ENCODE results near the gene HSPA5.
"Not testable (repeated sequence)": the region's sequence is repeated elsewhere in the genome, so short reads cannot be mapped to it uniquely, and the experiment has no call there.

The HSPA5 gene

DNA sequence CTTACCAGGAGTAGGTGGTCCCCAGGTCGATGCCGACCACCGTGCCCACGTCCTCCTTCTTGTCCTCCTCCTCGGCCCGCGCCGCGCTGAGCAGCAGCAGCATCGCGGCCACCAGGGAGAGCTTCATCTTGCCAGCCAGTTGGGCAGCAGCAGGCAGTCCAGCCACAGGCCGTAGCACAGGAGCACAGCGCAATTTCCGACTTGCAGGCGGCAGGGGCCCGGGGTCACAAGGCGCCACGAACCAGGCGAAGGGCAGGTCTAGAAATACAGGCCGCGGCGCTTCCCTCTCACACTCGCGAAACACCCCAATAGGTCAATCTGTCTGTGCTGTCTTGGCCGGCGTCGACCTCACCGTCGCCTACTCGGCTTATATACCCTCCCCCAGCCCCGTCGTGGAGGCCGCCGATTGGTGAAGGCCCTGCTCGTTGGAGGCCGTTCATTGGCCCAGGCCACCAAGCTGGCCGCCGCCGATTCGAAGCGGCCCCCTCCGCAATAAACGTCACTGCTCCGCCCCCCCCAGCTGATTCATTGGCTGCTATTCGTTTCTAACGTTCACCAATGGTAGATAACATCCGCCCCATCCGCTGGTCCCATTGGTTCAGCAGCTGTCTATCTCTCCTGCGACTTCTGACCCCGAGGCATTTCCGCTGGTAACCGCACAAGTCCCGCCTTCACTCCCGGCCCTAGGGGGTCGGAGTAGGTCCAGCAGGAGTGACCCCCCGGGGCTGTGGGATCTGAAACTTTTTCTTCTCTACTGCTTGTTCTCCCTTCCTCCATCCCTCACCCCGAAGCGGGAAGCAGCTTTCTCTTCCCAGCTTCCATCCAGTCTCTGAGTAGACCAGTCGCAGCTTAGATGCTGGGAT is at the start of gene HSPA5:
HSPA5 (minus strand) TSS at position 344 of the 863 bp plus-strand sequence; CDS start at position 127, 217 bp downstream.
- DNase-seq (ENCODE audit: low read depth in 2 of 2, low spot score in 1 of 2): peak; percentile 100

DNA sequence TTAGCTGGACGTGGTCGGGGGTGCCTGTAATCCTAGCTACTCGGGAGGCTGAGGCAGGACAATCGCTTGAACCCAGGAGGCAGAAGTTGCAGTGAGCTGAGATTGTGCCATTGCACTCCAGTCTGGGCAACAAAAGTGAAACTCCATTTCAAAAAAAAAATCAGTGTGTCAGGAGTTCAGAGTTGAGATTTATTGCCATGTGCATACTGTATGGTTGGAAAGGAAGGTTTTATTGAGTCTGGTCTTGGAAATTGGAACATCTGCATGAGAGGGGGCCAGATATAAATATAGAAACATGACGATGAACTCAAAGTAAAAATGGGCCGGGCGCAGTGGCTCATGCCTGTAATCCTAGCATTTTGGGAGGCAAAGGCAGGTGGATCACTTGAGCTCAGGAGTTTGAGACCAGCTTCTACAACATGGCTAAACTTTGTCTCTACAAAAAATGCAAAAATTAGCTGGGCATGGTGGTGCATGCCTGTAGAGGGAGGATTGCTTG is 45.8 kb upstream of the HSPA5 start:
- not testable (repeated sequence) for DNase-seq (ENCODE audit: low read depth in 2 of 2, low spot score in 1 of 2)

DNA sequence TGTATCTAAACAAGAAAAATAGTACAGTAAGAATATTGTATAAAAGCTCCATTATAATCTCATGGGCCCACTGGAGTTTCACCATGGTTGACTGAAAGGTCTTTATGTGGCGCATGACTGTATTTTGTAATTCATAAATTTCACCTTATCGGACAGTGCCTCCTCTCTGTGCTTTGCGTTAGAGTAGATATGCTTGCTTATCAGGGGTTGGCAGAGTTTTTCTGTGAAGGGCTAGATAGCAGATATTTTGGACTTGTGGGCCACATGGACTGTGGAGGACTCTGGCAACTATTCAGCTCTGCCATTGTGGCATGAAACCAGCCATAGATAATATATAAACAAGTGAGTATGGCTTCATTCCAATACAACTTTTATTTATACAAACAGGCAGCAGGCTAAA is 43.7 kb upstream of the HSPA5 start:
- no peak for DNase-seq (ENCODE audit: low read depth in 2 of 2, low spot score in 1 of 2)

DNA sequence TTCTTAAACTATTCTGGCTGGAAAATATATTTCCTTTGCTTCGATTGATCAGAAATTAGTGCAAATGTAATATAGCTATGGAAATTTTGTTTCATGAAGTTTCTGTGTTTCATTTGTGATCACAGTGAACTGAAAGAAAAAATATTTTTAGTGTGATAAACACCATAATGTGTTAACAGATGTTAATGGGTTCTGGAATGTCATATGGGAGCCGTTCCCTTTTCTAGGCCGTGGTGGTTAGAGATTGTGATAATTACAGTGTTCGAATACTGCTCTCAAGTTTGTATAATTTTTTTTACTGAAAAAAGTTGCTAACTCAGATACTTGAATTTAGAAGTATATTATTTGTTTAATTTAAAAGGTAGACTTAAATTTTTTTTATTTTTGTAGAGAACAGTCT is 39.8 kb upstream of the HSPA5 start:
- no peak for DNase-seq (ENCODE audit: low read depth in 2 of 2, low spot score in 1 of 2)

DNA sequence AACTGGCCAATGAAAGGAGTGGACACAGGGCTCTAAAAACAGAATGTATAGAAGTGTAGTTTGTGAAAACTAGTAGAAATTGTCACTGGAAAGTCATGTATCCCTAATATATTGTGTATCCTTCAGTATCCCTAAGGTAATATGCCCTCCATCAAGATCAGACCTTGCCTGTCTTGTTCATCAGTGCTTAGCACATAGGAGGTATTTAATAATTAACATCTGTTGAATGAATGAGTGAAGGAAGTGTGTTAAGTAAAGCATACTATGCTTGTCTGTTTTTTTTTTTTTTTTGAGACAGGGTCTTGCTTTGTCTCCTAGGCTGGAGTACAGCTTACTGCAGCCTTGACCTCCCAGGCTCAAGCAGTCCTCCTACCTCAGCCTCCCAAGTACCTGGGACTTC is 36.3 kb upstream of the HSPA5 start:
- DNase-seq (ENCODE audit: low read depth in 2 of 2, low spot score in 1 of 2): no peak

DNA sequence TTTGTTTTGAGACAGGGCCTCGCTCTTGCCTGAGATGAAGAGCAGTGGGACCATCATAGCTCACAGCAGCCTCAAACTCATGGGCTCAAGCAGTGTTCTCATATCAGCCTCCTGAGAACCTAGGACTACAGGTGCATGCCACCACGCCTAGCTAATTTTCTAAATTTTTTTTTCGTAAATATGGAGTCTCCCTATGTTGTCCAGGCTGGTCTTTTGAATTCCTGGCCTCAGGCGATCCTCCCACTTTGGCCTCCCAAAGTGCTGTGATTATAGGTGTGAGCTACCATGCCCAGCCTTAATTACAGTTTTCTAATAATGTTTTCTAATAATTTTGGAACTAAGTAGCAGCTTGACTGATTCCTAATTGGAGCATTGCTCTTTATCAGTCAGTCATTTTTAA is 35.6 kb upstream of the HSPA5 start:
- DNase-seq (ENCODE audit: low read depth in 2 of 2, low spot score in 1 of 2): no peak

DNA sequence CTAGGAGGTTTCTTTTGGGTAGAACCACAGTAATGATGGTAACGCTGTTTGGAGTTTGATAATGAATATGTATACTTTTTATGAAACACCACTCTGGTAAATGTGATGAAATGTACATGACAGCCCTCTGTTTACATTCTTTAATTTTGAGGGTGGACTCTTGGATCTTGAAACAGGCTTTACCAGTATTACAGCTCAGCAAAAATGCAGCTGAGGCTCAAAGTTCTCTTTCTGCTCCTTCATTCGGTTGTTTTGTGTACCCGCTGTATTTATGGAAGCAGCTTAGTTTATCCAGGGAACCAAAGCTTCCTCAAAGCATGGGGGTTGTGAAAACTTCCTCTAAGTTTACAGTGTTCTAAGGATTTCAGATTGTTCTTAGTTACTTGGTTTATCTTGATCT is 31.6 kb upstream of the HSPA5 start:
- DNase-seq (ENCODE audit: low read depth in 2 of 2, low spot score in 1 of 2): no peak

DNA sequence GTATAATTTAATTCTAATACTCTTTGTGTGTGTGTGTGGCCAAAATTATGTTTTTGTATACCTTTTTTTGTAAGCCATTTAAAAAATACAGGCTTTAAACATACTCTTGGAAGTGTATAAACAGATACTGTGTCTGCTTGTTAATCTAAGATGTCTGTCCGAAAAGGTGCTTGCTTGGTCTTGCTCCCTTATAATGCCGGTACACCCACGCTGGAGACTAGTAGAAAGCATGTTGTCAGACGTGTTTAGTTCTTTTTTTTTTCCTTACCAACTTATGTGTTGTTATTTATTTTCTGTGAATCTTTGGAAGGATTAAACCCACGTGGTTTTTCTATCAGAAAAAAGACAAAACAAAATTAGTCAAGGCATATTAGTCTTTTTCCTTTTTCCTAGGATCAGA is 29.9 kb upstream of the HSPA5 start:
- no peak for DNase-seq (ENCODE audit: low read depth in 2 of 2, low spot score in 1 of 2)

DNA sequence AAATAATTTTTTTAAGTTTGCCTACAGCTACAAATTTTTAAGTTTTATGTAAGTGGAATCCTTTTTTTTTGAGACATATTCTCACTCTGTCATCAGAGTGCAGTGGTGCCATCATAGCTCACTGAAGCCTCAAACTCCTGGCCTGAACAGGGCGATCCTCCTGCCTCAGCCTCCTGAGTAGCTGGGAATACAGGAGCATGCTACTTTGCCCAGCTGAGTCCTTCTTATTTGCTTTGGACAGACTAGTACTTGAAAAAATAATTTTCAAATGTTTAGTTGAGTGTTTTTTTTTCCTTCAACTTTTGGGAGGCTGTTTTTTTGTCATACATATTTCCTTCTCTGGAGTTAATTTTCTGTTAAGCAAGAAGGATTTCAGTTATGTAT is 27.9 kb upstream of the HSPA5 start:
- DNase-seq (ENCODE audit: low read depth in 2 of 2, low spot score in 1 of 2): no peak

DNA sequence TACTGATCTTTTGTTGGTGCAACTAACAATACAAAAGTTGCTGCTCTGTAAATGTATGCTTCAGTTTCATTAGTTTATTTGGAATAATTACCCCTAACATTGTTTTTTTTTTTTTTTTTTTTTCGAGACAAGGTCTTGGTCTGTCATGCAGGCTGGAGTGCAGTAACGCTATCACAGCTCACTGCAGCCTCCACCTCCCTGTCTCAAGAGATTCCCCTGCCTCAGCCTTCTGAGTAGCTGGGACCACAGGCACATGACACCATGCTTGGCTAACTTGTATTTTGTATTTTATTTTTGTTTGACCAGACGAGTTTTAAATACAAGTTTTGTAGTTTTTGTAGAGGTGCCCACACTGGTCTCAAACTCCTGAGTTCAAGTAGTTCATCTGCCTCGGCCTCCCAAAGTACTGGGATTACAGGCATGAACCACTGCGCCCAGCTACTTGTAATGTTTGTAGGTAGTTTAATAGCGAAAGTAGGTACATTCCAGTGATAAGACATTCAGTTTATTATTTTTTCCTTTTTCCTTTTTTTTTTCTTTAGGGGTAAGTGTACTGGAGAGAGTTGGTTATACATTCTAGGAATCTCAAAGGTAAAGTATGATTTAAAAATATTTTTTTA is 27.4 kb upstream of the HSPA5 start:
- no peak for DNase-seq (ENCODE audit: low read depth in 2 of 2, low spot score in 1 of 2)

DNA sequence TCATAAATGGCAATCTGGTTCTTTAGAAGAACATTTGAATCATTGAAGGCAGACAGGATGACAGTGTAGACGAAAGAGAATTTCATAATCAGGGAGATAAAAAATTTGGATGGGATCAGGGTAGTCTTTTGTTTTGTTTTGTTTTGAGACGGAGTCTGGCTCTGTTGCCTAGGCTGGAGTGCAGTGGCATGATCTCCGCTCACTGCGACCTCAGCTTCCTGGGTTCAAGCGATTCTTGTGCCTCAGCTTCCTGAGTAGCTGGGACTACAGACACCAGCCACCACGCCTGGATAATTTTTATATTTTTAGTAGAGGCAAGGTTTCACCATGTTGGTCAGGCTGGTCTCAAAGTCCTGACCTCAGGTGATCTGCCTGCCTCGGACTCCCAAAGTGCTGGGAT is 22.9 kb upstream of the HSPA5 start:
- DNase-seq (ENCODE audit: low read depth in 2 of 2, low spot score in 1 of 2): not testable (repeated sequence)

DNA sequence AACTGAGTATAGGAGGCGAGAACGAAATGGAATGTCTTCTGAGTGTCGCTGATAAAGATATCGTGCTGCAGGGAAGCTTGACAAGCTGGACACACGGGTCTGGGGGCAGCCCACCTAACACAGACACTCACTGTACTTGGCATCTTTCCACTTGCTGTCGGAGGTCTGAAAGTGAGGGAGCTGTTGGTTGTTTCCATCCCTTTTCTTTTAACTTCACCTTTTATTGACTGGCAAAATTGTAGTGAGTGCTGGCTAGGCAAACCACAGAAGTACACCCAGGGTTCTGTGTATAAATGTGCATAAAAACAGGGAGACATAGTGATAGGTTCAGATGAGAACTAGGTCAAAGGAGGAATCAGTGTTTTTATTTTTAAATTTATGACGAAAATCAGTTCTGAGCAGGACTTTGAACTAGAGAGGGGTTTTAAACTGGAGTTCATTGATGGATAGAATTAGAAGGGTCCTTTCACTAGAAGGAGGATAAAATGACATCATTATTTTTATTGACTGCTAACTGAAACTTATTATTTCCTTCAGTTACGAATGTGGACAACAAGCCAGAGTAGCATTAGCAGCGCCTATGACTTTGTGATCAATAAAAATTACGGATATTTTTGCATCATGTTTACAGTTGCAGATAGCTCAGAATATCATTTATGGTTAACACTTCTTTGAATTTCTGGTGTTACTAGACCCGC is 21.3 kb upstream of the HSPA5 start:
- DNase-seq (ENCODE audit: low read depth in 2 of 2, low spot score in 1 of 2): no peak

DNA sequence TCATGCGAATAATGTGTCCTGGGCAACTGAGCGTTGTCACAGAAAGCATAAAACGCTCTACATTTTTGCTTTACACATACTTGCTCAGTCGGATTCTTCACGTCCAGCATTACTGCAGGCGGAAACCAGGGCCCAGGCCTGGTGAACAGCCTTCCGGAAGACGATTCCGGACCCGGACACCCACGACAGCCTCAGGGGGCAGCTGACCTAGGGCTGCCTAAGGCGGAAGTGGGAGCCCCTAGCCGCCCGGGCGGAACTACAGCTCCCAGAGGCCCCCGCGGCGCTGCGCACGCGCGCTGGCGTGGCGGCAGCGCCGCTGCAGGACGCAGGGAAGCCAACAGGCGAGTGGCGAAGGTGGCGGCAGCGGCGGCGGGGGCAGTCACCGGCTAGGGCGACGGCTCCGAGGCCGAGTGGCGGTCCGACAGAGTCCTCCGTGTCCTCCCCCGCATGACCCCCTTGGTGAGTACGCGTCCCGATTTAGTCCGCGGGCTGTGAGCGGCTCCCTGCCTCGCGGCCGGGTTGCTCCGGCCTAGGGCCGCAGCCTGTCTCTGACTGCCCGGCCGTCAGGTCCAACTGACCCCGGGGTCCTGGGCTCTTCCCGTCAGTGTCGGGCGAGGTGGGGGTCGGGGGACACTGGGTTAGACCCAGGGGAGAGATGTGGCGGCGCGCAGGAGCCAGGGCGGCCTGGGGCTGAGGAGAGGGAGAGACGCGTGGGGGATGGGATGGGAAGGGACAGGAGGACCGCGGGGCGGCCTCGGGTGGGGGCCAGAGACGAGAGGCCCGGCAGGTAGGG is 20.6 kb upstream of the HSPA5 start, which contains the start of gene GAPVD1:
GAPVD1 (plus strand) TSS at position 326 of the 793 bp plus-strand sequence. CDS start 37,096 bp downstream, outside the sequence.
- DNase-seq (ENCODE audit: low read depth in 2 of 2, low spot score in 1 of 2): peak; percentile 61 to 75

DNA sequence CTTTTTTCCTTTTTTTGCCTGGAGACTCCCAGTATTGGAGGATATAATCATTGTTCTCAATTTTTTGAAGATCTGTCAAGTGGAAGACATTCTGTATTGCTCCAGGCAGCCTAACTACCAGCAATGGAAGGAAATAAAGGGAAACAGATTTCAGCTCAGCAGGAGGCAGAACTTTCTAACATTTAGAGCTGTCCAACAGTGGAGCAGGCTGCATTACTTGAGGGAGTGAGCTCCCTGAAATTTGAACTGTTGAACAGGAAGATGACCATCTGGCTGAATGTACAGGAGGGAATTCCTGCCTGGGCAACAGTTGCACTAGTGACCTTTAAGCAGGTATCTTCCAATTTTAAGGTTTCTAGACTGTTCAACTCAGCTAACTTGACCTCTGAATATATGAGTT is 19.4 kb upstream of the HSPA5 start:
- no peak for DNase-seq (ENCODE audit: low read depth in 2 of 2, low spot score in 1 of 2)

DNA sequence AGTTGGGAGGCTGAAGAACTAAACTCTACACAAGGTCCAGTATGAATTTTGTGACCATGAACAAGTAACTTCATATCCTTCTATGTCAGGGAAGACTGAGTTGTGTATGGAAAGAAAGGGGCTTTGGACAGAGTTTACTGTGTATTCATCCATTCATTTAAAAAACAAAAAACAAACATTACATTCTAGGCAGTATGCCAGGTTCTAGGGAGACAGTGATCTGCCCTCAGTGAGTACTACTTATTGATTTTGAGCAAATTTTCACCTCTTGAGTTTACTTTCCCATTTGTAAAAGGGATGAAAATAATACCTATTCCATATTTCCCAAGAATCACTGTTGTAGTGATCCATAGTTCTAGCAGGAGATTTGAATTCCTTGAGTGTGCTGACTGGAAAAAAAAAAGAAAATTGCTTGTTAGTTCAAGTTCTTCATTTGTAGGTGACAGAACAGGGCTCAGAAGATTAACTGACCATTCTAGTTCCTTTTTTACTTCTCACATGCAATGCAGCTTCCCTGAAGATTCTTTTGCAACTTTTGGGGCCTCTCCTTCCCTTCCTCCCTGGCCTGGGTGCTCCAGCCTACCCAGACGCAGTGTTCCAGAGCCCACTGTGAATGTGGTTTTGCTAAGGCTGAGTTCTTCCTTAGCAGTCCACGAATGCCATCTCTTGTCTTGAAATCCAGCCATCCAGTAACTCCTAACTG is 17.8 kb upstream of the HSPA5 start:
- no peak for DNase-seq (ENCODE audit: low read depth in 2 of 2, low spot score in 1 of 2)

DNA sequence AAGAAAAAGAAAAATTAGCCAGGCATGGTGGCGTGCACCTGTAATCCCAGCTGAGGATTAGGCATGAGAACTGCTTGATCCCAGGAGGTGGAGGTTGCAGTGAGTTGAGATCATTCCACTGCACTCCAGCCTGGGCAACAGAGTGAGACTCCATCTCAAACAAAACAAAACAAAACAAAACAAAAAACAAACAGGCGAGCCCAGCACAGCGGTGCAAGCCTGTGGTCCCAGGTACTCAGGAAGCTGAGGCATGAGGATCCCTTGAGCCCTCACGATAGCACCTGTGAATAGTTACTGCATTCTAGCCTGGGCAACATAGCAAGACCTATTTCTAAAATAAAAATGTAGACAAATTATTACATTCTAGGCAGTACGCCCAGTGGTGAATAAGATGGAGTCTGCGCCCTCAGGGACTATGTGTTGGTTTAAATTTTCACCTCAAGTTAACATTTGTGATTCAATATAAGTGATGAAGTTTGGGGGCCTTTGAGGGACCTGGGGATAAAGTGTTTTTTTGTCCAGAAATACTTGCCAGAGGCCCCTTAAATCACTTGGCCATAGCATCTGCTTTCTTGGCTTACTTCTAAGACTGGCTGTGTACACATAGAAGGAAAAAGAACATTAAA is 17.1 kb upstream of the HSPA5 start:
- DNase-seq (ENCODE audit: low read depth in 2 of 2, low spot score in 1 of 2): no peak

DNA sequence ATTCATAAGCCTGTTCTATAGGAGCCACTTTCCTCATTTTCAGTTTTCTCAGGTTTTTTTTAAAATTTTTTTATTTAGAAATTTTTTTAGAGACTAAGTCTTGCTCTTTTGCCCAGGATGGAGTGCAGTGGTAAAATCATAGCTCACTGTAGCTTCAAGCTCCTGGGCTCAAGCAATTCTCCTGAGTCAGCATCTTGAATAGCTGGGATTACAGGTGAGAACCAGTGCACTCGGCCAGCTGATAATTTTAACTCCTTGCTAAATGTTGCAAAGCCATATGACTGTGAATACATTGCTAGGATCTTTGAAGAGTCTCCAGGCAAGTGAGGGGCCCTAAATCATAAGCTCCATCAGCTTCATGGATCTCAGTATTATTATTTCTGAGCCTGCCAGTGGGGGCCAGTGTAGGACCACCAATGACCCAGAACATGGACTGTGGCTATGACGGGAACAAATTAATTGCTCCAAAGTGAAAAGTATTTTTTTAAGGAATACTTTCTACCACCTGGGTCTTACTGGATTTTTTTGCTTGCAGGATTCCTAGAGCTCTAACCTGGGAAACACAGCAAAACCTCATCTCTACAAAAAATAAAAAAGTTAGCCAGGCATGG is 14.7 kb upstream of the HSPA5 start:
- no peak for DNase-seq (ENCODE audit: low read depth in 2 of 2, low spot score in 1 of 2)

DNA sequence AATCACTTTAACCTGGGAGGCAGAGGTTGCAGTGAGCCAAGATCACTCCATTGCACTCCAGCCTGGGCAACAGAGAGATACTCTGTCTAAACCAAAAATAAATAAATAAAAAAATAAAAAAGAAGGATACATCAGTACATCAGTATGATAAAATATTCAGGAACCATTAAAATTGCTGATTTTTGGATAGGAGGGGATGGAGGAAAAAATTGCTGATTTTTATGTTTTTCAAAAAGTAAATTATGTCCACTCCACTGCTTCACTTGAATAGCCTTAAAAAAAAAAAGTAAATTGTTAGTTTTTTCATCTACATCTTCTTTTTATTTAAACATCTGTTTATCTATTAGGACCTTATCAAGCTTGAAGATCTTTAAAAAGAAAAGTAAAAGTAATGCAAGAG is 13.1 kb upstream of the HSPA5 start:
- DNase-seq (ENCODE audit: low read depth in 2 of 2, low spot score in 1 of 2): no peak

DNA sequence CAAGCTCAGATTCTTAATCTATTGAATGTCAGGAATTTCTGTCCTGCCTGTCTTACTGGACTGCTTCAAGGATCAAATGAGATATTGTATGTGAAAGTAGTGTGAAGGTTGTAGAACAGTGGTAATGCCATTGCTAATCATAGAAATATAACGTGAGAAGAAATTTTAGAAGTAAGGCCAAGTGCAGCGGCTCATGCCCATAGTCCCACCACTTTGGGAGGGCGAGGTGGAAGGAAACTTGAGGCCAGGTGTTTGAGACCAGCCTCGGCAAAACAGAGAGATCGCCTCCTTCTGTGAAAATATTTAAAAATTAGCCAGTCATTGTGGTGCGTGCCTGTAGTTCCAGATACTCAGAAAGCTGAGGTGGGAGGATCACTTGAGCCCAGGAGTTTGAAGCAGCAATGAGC is 5.1 kb upstream of the HSPA5 start:
- DNase-seq (ENCODE audit: low read depth in 2 of 2, low spot score in 1 of 2): no peak

Measured in stimulated activated CD8-positive, alpha-beta memory T cell treated with anti-CD3 and anti-CD28 coated beads, Interleukin-4, amount 100 ng/mL, for 4 hours (primary cell).